Body of pancreas (tissue), 4 donors: Measurements from ENCODE around the gene AKIRIN1.
A peak's percentile ranks its signal among the peaks of the same experiment; 100 is the strongest.

Source experiments
- POLR2A ChIP-seq, 3 donors: fragments of 450-650 bp; IDR thresholded peaks; one replicate each; pipeline ENCODE4 v1.6.1; 2016; ENCODE audit warnings: antibody characterized with exemption in 3 of 3, mild to moderate bottlenecking in 2 of 3
- TF ChIP-seq, protein P1 (sequence below), 7 experiments: fragments of 450-650 bp in 4 of 7; fragments of 200-600 bp in 3 of 7; sonication (generic) in 3 of 7; IDR thresholded peaks; one replicate each; pipeline ENCODE4 v1.5.1; 2016 to 2019; ENCODE audit warnings: antibody characterized with exemption in 7 of 7

DNA sequence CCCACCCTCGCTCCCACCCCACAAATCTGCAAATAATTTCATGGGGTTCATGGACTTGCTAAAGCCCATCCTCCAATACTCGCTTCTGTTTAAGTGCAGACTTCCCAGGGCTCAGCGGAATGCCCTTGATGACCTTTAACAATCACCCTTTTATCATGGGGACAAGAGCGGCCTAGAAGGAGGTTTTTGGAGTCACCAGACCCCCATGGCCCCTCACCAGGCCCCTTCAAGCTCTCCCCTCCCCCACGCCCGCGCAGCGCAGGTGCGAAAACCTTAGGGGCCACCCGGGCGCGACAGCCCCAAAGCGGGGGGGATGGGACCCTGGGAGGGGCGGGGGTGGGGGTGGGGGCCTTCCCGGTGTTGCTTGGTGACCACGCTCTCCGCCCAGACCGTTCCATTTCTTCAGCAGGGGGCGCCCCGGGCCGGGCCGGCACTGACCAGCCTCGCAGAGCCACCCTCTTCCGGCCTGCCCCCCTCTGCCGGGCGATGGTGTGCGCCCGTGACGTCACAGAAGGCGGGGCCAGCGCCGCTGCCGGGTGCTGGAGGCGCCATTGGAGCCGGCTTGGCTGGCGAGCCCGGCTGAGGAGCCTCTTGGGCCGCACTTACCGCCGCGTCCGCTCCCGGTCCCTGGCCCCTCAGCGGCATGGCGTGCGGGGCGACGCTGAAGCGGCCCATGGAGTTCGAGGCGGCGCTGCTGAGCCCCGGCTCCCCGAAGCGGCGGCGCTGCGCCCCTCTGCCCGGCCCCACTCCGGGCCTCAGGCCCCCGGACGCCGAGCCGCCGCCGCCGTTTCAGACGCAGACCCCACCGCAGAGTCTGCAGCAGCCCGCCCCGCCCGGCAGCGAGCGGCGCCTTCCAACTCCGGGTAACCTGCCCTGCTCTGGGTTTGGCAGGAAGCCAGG is at the start of gene AKIRIN1:
- TF ChIP-seq, protein P1, sequence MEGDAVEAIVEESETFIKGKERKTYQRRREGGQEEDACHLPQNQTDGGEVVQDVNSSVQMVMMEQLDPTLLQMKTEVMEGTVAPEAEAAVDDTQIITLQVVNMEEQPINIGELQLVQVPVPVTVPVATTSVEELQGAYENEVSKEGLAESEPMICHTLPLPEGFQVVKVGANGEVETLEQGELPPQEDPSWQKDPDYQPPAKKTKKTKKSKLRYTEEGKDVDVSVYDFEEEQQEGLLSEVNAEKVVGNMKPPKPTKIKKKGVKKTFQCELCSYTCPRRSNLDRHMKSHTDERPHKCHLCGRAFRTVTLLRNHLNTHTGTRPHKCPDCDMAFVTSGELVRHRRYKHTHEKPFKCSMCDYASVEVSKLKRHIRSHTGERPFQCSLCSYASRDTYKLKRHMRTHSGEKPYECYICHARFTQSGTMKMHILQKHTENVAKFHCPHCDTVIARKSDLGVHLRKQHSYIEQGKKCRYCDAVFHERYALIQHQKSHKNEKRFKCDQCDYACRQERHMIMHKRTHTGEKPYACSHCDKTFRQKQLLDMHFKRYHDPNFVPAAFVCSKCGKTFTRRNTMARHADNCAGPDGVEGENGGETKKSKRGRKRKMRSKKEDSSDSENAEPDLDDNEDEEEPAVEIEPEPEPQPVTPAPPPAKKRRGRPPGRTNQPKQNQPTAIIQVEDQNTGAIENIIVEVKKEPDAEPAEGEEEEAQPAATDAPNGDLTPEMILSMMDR (IDR thresholded peaks at IDR 0.05): peak in 3 of 7 experiments; percentile 16 to 52 (median 38)
- TF ChIP-seq POLR2A (IDR thresholded peaks at IDR 0.05): peak; percentile 84 to 91 (median 85)
